H9 (cell line): ENCODE data around the gene SNCB. TPM values are rescaled to one million over a fixed set of nuclear protein-coding genes. Genes with fewer than 3 reads are reported as not detected.

Source experiments
- DNase-seq: peaks from one replicate; pipeline ENCODE4 v3.0.0-alpha.2; 2017
- H2AFZ ChIP-seq: one replicate; pipeline ENCODE4 v1.6.1; 2013; ENCODE audit warnings: mild to moderate bottlenecking, low read length, control low read depth, moderate library complexity
- H2AK5ac ChIP-seq: 2 replicates; pipeline ENCODE4 v1.6.1; 2013; ENCODE audit warnings: low read length, control low read depth, mixed read lengths; ENCODE audit not compliant: insufficient read length
- H2BK120ac ChIP-seq: one replicate; pipeline ENCODE4 v1.6.1; 2013; ENCODE audit warnings: low read depth, mild to moderate bottlenecking, low read length, control low read depth, inconsistent platforms; ENCODE audit not compliant: poor library complexity, severe bottlenecking
- H2BK12ac ChIP-seq: 2 replicates; pipeline ENCODE4 v1.6.1; 2013; ENCODE audit warnings: low read length, control low read depth, mixed read lengths, low read depth; ENCODE audit not compliant: insufficient read length
- H2BK15ac ChIP-seq: 2 replicates; pipeline ENCODE4 v1.6.1; 2013; ENCODE audit warnings: low read depth, low read length, control low read depth
- H2BK20ac ChIP-seq: one replicate; pipeline ENCODE4 v1.6.1; 2013; ENCODE audit warnings: low read depth, mild to moderate bottlenecking, low read length, control low read depth, inconsistent platforms; ENCODE audit not compliant: poor library complexity, severe bottlenecking
- H2BK5ac ChIP-seq: 2 replicates; pipeline ENCODE4 v1.6.1; 2013; ENCODE audit warnings: low read length, control low read depth, mixed read lengths; ENCODE audit not compliant: insufficient read length
- H3K14ac ChIP-seq: 2 replicates; pipeline ENCODE4 v1.6.1; 2013; ENCODE audit warnings: low read length, control low read depth; ENCODE audit not compliant: insufficient read depth
- H3K18ac ChIP-seq: 2 replicates; pipeline ENCODE4 v1.6.1; 2013; ENCODE audit warnings: low read depth, mild to moderate bottlenecking, mixed read lengths, low read length, control low read depth; ENCODE audit not compliant: insufficient read length
- H3K23ac ChIP-seq: 2 replicates; pipeline ENCODE4 v1.6.1; 2013; ENCODE audit warnings: low read length, control low read depth, mixed read lengths, low read depth; ENCODE audit not compliant: insufficient read length
- H3K23me2 ChIP-seq: 2 replicates; pipeline ENCODE4 v1.6.1; 2013; ENCODE audit warnings: low read depth, mild to moderate bottlenecking, mixed read lengths, low read length, control low read depth; ENCODE audit not compliant: insufficient read length, poor library complexity, severe bottlenecking
- H3K27ac ChIP-seq: 2 replicates; pipeline ENCODE4 v1.5.1; 2013; ENCODE audit warnings: low read length, control low read depth, mixed read lengths, low read depth; ENCODE audit not compliant: insufficient read length
- H3K27me3 ChIP-seq: 2 replicates; pipeline ENCODE4 v1.6.1; 2013; ENCODE audit warnings: low read length, control low read depth, inconsistent platforms; ENCODE audit not compliant: insufficient read depth
- H3K4ac ChIP-seq: 2 replicates; pipeline ENCODE4 v1.6.1; 2013; ENCODE audit warnings: low read depth, mild to moderate bottlenecking, control low read depth, inconsistent platforms, low read length, moderate library complexity
- H3K4me1 ChIP-seq: 2 replicates; pipeline ENCODE4 v1.6.1; 2013; ENCODE audit warnings: low read length, control low read depth, inconsistent platforms; ENCODE audit not compliant: insufficient read depth
- H3K4me2 ChIP-seq: 2 replicates; pipeline ENCODE4 v1.6.1; 2013; ENCODE audit warnings: low read length, control low read depth, mixed read lengths; ENCODE audit not compliant: insufficient read length, insufficient read depth
- H3K56ac ChIP-seq: 2 replicates; pipeline ENCODE4 v1.6.1; 2013; ENCODE audit warnings: low read depth, mild to moderate bottlenecking, mixed read lengths, low read length, control low read depth; ENCODE audit not compliant: insufficient read length
- H3K79me1 ChIP-seq: 2 replicates; pipeline ENCODE4 v1.6.1; 2013; ENCODE audit warnings: low read depth, mild to moderate bottlenecking, moderate library complexity, low read length, control low read depth, inconsistent platforms; ENCODE audit not compliant: insufficient read depth, poor library complexity, severe bottlenecking
- H3K79me2 ChIP-seq: 2 replicates; pipeline ENCODE4 v1.6.1; 2013; ENCODE audit warnings: low read length, control low read depth, inconsistent platforms; ENCODE audit not compliant: insufficient read depth
- H3K9ac ChIP-seq: 2 replicates; pipeline ENCODE4 v1.6.1; 2013; ENCODE audit warnings: low read length, control low read depth, mixed read lengths; ENCODE audit not compliant: insufficient read length; ENCODE audit errors: extremely low read depth
- H3K9me3 ChIP-seq: one replicate; pipeline ENCODE4 v1.6.1; 2013; ENCODE audit warnings: low read depth, low read length, inconsistent platforms; ENCODE audit not compliant: control insufficient read depth
- H3T11ph ChIP-seq: one replicate; pipeline ENCODE4 v1.6.1; 2013; ENCODE audit warnings: mild to moderate bottlenecking, low read length, control low read depth, inconsistent platforms
- H4K20me1 ChIP-seq: one replicate; pipeline ENCODE4 v1.6.1; 2013; ENCODE audit not compliant: control insufficient read depth, insufficient read length, insufficient read depth
- H4K5ac ChIP-seq: 2 replicates; pipeline ENCODE4 v1.6.1; 2013; ENCODE audit warnings: low read depth, mild to moderate bottlenecking, mixed read lengths, low read length, control low read depth; ENCODE audit not compliant: insufficient read length
- H4K8ac ChIP-seq: replicated peaks from 2 replicates; pipeline ENCODE4 v1.6.1; 2013; ENCODE audit warnings: low read length, control low read depth, mixed read lengths, low read depth; ENCODE audit not compliant: insufficient read length
- H4K91ac ChIP-seq: 2 replicates; pipeline ENCODE4 v1.6.1; 2013; ENCODE audit warnings: low read depth, mild to moderate bottlenecking, moderate library complexity, mixed read lengths, low read length, control low read depth; ENCODE audit not compliant: insufficient read length
- H3K27ac Mint-ChIP-seq, 3 experiments: 2 replicates in 2 of 3; 3 replicates in 1 of 3; pipeline ENCODE4 v1.8.0; 2020 to 2021; ENCODE audit warnings: mixed read lengths in 3 of 3, mild to moderate bottlenecking in 1 of 3, moderate library complexity in 1 of 3
- H3K27me3 Mint-ChIP-seq: 2 replicates; pipeline ENCODE4 v1.8.0; 2021; ENCODE audit warnings: low read depth, mild to moderate bottlenecking, moderate library complexity, mixed read lengths
- H3K36me3 Mint-ChIP-seq, 3 experiments: 2 replicates in 2 of 3; 3 replicates in 1 of 3; pipeline ENCODE4 v1.8.0; 2020 to 2021; ENCODE audit warnings: low read depth in 3 of 3, mixed read lengths in 3 of 3; ENCODE audit not compliant: insufficient read depth in 1 of 3
- H3K4me1 Mint-ChIP-seq, 2 experiments: 2 replicates each; pipeline ENCODE4 v1.8.0; 2020; ENCODE audit warnings: mixed read lengths in 2 of 2
- H3K4me3 Mint-ChIP-seq, 2 experiments: 2 replicates in 1 of 2; 3 replicates in 1 of 2; pipeline ENCODE4 v1.8.0; 2020 to 2021; ENCODE audit warnings: mild to moderate bottlenecking in 2 of 2, mixed read lengths in 2 of 2, moderate library complexity in 1 of 2
- H3K9me3 Mint-ChIP-seq, 2 experiments: 2 replicates in 1 of 2; 3 replicates in 1 of 2; pipeline ENCODE4 v1.8.0; 2020; ENCODE audit warnings: mild to moderate bottlenecking in 2 of 2, mixed read lengths in 2 of 2, moderate library complexity in 1 of 2
- CTCF ChIP-seq: fragments of 200-600 bp; sonication (generic); conservative IDR thresholded peaks from 3 replicates; pipeline ENCODE4 v1.8.0; 2021; ENCODE audit warnings: antibody characterized with exemption, mild to moderate bottlenecking
- WGBS: extraction: QIAGEN DNeasy Blood & Tissue Kit; methylation state at CpG from one replicate; pipeline ENCODE4 v1.1.7; 2013; ENCODE audit warnings: missing lambda C conversion rate, low lambda C conversion rate, mixed read lengths; ENCODE audit not compliant: insufficient read length; ENCODE audit errors: extremely low coverage; 5-methylcytosine and 5-hydroxymethylcytosine counted together
- total RNA-seq: library from RNA; stranded (reverse); gene quantifications from 2 replicates; pipeline ENCODE4 v1.2.1, GENCODE V29; 2021

SNCB gene
- total RNA-seq, 1 experiment from 2014 or later = 3.5 TPM

GRCh38 chr5:176658817-176659511 is 28.6 kb upstream of the SNCB start:
- peaks cover 5 to 13% of the 10 kb centered on the region in 2 experiments for H3K4me1 Mint-ChIP-seq

More at GRCh38 chr5:176658817-176659511, 28.6 kb upstream of the SNCB start:
- no peak overlapping the region for H3K23ac ChIP-seq
- no peak overlapping the region for H2AK5ac ChIP-seq
- Mint-ChIP-seq H3K9me3 (no peaks in the 10 kb centered on the region), H3K27ac (no peak overlapping the region), H3K36me3 (peaks cover 0 to 20% (median 14%) of the 10 kb centered on the region in 3 experiments; a peak in 5 of 7 replicates), H3K27me3 (no peaks in the 10 kb centered on the region; the same call in 1 of the 2 replicates), H3K4me3 (no peak overlapping the region)
- H3K56ac ChIP-seq = no peak overlapping the region
- no peaks in the 10 kb centered on the region for H3K4me1 ChIP-seq
- no peaks in the 10 kb centered on the region for H3K23me2 ChIP-seq
- no peak overlapping the region for H2BK15ac ChIP-seq
- H3T11ph ChIP-seq = no peak overlapping the region
- H4K8ac ChIP-seq = no peak overlapping the region
- no peak overlapping the region for H4K5ac ChIP-seq
- H3K79me2 ChIP-seq = no peaks in the 10 kb centered on the region
- H2BK20ac ChIP-seq = no peak overlapping the region
- H3K27me3 ChIP-seq = no peaks in the 10 kb centered on the region
- H3K4me2 ChIP-seq = no peak overlapping the region
- no peak overlapping the region for H3K18ac ChIP-seq
- no peak overlapping the region for H2AFZ ChIP-seq
- H3K79me1 ChIP-seq = no peaks in the 10 kb centered on the region
- H2BK12ac ChIP-seq = no peak overlapping the region
- no peak for DNase-seq
- H3K14ac ChIP-seq = no peak overlapping the region
- TF ChIP-seq CTCF = no peak
- no peak overlapping the region for H3K4ac ChIP-seq
- WGBS = no CpG with 5 or more reads among the region's 11 CpGs
- no peaks in the 10 kb centered on the region for H3K9me3 ChIP-seq
- H2BK5ac ChIP-seq = no peak overlapping the region
- H3K27ac ChIP-seq = no peak overlapping the region
- H4K20me1 ChIP-seq = no peaks in the 10 kb centered on the region
- H3K9ac ChIP-seq = no peak overlapping the region
- H2BK120ac ChIP-seq = no peak overlapping the region
- no peak overlapping the region for H4K91ac ChIP-seq
